Mucosa of rectum (tissue), 2 donors: ENCODE measurements around the gene NHERF1.
A peak's percentile ranks its signal among the peaks of the same experiment; 100 is the strongest.

ENCODE experiments used
- H3K27ac ChIP-seq, 2 donors: one replicate each; pipeline ENCODE4 v1.7.0; 2013; ENCODE audit warnings: inconsistent platforms in 2 of 2, low read depth in 2 of 2, low read length in 2 of 2
- H3K27me3 ChIP-seq, 2 donors: one replicate each; pipeline ENCODE4 v1.7.0; 2013; ENCODE audit warnings: low read length in 2 of 2; ENCODE audit not compliant: control insufficient read depth in 2 of 2, insufficient read depth in 2 of 2
- H3K36me3 ChIP-seq, 2 donors: one replicate each; pipeline ENCODE4 v1.7.0; 2013; ENCODE audit warnings: low read length in 2 of 2; ENCODE audit not compliant: control insufficient read depth in 2 of 2, insufficient read depth in 2 of 2
- H3K4me1 ChIP-seq, 2 donors: one replicate each; pipeline ENCODE4 v1.7.0; 2013; ENCODE audit warnings: low read length in 2 of 2, mild to moderate bottlenecking in 1 of 2; ENCODE audit not compliant: control insufficient read depth in 2 of 2, insufficient read depth in 2 of 2
- H3K4me3 ChIP-seq, 2 donors: one replicate each; pipeline ENCODE4 v1.7.0; 2013; ENCODE audit warnings: low read length in 2 of 2
- H3K9ac ChIP-seq, 2 donors: one replicate each; pipeline ENCODE4 v1.7.0; 2013; ENCODE audit warnings: low read length in 2 of 2, low read depth in 1 of 2, mild to moderate bottlenecking in 1 of 2
- H3K9me3 ChIP-seq, 2 donors: one replicate each; pipeline ENCODE4 v1.7.0; 2013; ENCODE audit warnings: low read length in 2 of 2; ENCODE audit not compliant: control insufficient read depth in 2 of 2
- donor health status: healthy.
- donor health status: Normal muscosa, but diverticular disease.

Gene NHERF1

DNA sequence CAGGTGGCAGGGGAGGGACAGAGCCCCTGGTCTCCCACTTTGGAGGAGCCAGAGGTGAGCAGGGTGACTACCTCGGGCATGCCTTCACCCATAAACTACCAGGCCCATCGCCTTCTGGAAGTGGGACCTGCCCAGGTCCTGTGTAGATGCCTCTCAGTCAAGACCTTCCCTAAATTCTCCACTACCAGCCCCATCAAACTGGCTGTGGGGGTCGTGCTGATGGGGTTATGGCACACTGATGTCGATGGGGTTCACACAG, 17.2 kb upstream of the NHERF1 start:
- Histone ChIP-seq H3K36me3 (no peaks in the 10 kb centered on the region), H3K27ac (no peak overlapping the region), H3K9me3 (no peaks in the 10 kb centered on the region), H3K4me3 (no peak overlapping the region), H3K4me1 (no peaks in the 10 kb centered on the region), H3K27me3 (peaks cover 0 to 3% of the 10 kb centered on the region in 2 donors), H3K9ac (no peak overlapping the region)

DNA sequence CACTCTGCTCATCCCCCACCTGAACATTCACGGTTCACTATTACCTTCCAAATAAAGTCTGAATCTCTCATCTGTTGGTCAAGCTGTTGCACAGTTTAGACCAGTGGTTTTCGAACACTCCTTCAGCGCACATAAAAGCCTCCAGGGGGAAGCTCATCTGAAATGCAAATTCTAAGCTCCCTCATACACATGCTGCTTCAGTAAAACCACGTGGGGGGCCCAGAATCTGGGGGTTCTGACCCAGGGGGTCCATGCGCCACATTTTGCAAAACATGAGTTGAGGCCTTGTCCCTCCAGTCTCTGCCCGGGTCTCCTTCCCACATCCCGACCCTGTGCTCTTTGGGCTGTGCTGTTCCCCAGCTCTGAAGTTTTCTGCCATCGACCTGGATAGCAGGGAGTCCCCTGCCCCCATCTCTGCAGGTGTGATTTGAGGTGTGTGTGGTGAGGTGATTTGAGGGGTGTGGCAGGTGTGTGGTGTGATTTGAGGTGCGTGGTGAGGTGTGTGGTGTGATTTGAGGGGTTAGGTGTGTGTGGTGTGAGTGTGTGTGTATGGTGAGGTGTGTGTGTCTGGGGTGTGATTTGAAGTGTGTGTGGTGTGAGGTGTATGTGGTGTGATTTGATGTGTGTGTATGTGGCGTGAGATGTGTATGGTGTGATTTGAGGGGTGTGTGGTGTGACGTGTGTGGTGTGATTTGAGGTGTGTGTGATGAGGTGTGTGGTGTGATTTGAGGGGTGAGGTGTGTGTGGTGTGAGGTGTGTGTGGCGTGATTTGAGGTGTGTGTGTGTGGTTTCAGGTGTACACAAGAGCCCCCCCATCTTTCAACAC, 16.2 kb upstream of the NHERF1 start:
- Histone ChIP-seq H3K9ac (no peak overlapping the region), H3K9me3 (no peaks in the 10 kb centered on the region), H3K27ac (no peak overlapping the region), H3K36me3 (no peaks in the 10 kb centered on the region), H3K4me1 (no peaks in the 10 kb centered on the region), H3K27me3 (peaks cover 2 to 3% of the 10 kb centered on the region in 2 donors), H3K4me3 (no peak overlapping the region)

DNA sequence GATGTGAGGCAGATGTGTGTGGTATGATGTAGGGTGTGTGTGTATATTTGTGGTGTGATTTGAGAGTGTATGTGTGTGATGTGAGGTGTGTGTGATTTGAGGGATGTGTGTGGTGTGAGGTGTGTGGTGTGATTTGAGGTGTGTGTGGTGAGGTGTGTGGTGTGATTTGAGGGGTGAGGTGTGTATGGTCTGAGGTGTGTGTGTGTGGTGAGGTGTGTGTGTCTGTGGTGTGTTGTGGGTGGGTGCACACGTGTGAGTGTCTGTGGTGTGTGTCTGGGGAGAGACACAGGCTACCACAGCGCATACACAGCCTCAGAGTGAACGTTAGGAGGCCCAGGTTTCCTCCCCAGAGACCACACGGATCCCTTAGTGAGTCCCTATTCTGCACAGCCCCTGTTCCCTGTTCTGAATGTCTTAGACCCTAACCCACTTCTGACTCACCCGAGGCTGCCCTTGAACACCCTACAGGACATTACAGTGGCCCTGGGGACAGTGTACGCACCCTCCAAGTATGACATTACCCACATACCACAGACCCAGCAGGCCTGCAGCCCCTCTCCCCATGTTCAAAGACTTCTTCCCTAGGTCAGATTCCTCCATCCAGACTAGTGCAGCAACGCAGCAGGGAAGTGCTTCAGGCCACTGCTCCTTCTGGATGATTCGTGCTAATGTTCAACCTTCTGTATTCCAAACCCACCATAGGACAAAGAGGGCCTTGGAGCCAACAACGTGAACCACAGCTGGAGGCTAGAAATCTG, 14.9 kb upstream of the NHERF1 start:
- H3K27me3 ChIP-seq: peaks cover 10 to 13% of the 10 kb centered on the region in 2 donors
- no peak overlapping the region for H3K4me3 ChIP-seq
- no peak overlapping the region for H3K27ac ChIP-seq
- no peaks in the 10 kb centered on the region for H3K36me3 ChIP-seq
- H3K9ac ChIP-seq: no peak overlapping the region
- H3K9me3 ChIP-seq: no peaks in the 10 kb centered on the region
- peaks cover 7 to 8% of the 10 kb centered on the region in 2 donors for H3K4me1 ChIP-seq

DNA sequence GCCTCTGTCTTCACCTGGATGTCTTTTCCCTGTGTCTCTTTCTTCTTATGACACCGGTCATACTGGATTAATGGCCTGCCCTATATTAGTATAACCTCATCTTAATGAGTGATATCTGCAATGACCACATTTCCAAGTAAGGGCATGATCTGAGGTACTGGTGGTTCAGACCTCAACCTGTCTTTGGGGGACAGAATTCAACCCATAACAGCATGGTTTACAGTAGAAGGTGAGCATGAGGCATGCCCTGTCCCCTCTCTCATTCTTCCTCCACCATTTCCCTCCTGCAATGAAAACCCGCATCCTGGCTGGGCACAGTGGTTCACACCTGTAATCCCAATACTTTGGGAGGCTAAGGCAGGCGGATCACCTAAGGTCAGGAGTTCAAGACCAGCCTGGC, 14.2 kb upstream of the NHERF1 start:
- H3K27me3 ChIP-seq: peaks cover 14 to 17% of the 10 kb centered on the region in 2 donors
- no peaks in the 10 kb centered on the region for H3K36me3 ChIP-seq
- no peak overlapping the region for H3K9ac ChIP-seq
- no peaks in the 10 kb centered on the region for H3K9me3 ChIP-seq
- H3K4me1 ChIP-seq: peaks cover 14 to 15% of the 10 kb centered on the region in 2 donors
- no peak overlapping the region for H3K27ac ChIP-seq
- H3K4me3 ChIP-seq: no peak overlapping the region

DNA sequence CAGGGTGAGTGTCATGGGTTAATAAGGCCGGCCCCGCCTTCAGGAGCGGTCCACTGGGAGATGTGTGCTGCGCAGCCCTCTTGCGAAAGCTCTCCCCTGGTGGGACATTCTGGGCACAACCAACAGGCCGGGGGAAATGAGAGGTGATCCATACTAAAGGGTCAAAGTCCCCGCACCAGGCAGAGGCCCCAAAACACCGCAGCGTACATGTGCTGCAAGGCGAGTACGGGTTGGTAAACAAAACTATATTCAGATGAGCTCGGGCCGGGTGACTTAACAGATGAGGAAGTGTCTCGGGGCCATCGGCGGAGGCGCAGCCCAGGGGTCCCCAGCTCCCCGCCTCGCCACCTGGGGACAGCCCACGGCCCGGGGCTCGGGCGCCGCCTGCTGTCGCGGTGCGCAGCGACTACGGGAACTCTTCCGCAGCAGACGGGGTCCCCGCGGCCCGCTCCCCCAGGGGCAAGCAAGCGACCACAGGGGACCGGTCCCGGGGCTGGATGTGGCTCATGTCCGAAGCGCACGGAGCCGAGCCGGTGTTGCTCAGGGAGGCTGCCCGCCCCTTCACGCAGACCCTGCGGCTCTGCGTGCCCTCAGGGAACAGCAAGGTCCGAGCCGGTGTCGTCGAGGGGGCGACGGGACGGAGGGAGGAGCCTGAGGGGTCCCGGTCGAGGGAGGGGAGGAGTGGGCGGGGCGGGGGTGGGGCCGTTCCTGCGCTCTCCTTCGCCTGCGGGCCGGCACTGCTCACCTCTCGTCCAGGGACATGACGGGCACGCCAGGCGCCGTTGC, 11.7 kb upstream of the NHERF1 start, which contains the start of gene RAB37:
TSS of gene RAB37 (plus strand) at position 744 of the 786 bp plus-strand sequence. CDS start at position 761, 17 bp downstream.
- Histone ChIP-seq H3K9me3 (no peaks in the 10 kb centered on the region), H3K27ac (peak within 1 kb of the TSS; percentile 57 to 79), H3K9ac (peak within 1 kb of the TSS; percentile 51 to 58), H3K36me3 (no peaks in the 10 kb centered on the region), H3K27me3 (peaks cover 14 to 17% of the 10 kb centered on the region in 2 donors), H3K4me1 (peaks cover 16 to 23% of the 10 kb centered on the region in 2 donors), H3K4me3 (peak within 1 kb of the TSS; percentile 65 to 74)

DNA sequence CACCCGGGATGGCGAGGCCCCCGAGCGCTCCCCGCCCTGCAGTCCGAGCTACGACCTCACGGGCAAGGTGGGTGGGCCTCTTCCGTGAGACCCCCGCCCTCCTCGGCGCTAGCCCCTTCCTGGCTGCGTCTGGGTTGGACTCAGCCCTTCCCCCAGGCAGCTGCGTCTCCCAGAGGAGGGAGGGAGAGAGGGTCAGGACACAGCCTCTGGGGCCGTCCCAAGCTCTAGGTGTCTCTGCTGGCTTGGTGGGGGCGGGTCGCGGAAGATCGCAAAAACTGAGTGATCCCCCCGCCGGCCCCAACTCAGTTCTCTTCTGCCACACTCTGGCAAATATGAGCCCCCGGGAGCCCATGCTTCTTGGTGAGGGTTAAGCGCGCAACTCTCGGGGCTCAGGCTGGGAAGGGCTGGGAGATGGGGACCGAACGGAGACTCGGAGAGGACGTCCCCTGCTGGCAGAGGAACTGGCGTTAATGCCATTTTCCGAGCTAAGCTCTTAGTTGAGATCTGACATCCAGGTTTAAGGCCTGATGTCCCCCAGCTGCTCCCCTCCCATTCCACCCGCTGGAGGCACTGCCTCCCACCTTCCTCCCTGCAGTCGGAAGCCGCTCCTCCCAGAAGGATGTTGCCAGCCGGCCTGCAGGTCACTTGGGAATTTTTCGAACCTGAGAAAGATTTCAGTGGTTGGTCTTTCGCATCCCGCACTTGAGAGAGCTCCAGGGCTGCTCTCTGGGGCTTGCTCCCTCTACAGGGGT, 11.0 kb upstream of the NHERF1 start:
- H3K9ac ChIP-seq: peak overlapping the region; percentile 50 to 58

DNA sequence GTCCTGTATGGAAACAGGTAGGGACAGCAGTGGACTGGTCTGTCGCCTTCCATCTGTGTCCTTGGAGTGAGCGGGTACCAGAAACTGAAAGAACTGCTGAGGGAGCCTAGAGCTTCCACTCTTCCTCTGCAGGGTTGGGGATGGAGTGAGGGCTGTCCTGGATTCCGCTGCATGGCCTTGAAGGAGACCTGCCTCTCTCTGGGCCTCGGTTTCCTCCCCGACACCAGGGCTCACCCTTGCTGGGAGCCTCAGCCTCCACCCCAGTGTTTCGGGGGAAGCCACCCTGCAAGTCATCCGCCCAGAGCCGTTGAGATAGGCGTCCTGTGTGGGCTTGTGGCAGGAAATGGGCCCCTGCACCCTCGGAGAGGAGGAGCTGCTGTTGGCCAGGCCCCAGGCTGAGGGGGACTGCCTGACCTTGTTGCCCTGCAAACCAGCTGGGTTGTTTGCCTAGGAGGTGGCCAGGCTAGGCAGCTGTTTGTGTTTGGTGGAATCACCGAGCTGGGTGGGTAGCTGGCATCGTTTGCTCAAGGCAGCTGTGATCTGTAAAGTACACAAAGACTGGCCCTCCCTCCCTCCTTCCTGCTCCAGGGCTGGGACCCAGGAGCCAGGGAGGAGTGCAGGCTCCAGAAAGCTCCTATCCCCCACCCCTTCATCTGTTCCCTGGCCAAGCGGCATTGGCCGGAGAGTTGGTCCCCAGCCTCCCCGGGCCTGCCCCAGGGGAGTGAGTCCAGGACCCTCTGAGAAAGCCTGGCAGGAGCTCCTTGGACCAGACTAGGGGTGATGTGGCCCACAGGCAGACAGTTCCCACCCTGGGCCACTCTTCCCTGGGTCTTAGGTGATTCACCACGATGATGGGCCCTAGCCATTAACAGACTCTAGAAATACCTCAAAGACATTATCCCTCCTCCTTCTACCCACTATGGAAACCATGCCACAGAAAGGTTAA, 10.1 kb upstream of the NHERF1 start:
- Histone ChIP-seq H3K36me3 (no peaks in the 10 kb centered on the region), H3K27me3 (peaks cover 10 to 17% of the 10 kb centered on the region in 2 donors), H3K9me3 (no peaks in the 10 kb centered on the region), H3K9ac (peak overlapping the region; percentile 47 to 50), H3K4me1 (peaks cover 21 to 34% of the 10 kb centered on the region in 2 donors), H3K27ac (peak overlapping the region; percentile 57 to 79), H3K4me3 (peak overlapping the region; percentile 65 to 74)

More for the DNA sequence above, 11.0 kb upstream of the NHERF1 start:
- Histone ChIP-seq H3K36me3 (no peaks in the 10 kb centered on the region), H3K4me1 (peaks cover 21 to 28% of the 10 kb centered on the region in 2 donors), H3K27me3 (peaks cover 14 to 17% of the 10 kb centered on the region in 2 donors), H3K9me3 (no peaks in the 10 kb centered on the region), H3K27ac (peak overlapping the region; percentile 57 to 79), H3K4me3 (peak overlapping the region; percentile 65 to 74)

DNA sequence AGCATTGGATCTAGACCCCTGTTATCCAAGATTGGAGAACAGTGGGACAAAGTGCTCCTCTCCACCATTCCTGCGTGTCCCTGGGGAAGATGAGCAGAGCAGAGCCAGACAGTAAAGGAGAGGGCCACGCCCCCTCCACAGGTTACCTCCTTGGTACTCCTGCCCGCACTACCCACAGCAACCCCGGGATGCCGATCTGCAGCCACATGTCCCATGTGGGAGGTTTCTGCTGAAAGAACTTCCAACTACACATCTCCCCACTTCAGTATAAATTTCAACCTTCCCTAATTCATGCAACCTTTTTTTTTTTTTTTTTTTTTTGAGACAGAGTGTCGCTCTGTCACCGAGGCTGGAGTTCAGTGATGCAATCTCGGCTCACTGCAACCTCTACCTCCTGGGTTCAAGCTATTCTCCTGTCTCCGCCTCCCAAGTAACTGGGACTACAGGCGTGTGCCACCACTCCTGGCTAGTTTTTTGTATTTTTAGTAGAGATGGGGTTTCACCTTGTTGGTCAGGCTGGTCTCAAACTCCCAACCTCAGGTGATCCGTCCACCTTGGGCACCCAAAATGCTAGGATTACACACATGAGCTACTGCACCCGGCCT, 9.1 kb upstream of the NHERF1 start:
- Histone ChIP-seq H3K4me1 (peaks cover 24 to 38% of the 10 kb centered on the region in 2 donors), H3K9ac (no peak overlapping the region), H3K36me3 (no peaks in the 10 kb centered on the region), H3K4me3 (no peak overlapping the region), H3K27ac (peak overlapping the region in 1 of 2 donors; percentile 79), H3K9me3 (no peaks in the 10 kb centered on the region), H3K27me3 (peaks cover 10 to 17% of the 10 kb centered on the region in 2 donors)
